Activated CD8-positive, alpha-beta memory T cell treated with anti-CD3 and anti-CD28 coated beads, Interleukin-2, amount 50 U/mL, for 4 hours (primary cell): ENCODE data around the gene TNIP3.
"Not testable (repeated sequence)": the region's sequence is repeated elsewhere in the genome, so short reads cannot be mapped to it uniquely, and the experiment has no call there.

ENCODE experiments used
- DNase-seq: peaks from one replicate; pipeline ENCODE4 v3.0.0-alpha.2; 2020

TNIP3 gene

GRCh38 chr4:121177246-121178137 is 13.4 kb upstream of the TNIP3 start:
- DNase-seq, result no peak

DNA sequence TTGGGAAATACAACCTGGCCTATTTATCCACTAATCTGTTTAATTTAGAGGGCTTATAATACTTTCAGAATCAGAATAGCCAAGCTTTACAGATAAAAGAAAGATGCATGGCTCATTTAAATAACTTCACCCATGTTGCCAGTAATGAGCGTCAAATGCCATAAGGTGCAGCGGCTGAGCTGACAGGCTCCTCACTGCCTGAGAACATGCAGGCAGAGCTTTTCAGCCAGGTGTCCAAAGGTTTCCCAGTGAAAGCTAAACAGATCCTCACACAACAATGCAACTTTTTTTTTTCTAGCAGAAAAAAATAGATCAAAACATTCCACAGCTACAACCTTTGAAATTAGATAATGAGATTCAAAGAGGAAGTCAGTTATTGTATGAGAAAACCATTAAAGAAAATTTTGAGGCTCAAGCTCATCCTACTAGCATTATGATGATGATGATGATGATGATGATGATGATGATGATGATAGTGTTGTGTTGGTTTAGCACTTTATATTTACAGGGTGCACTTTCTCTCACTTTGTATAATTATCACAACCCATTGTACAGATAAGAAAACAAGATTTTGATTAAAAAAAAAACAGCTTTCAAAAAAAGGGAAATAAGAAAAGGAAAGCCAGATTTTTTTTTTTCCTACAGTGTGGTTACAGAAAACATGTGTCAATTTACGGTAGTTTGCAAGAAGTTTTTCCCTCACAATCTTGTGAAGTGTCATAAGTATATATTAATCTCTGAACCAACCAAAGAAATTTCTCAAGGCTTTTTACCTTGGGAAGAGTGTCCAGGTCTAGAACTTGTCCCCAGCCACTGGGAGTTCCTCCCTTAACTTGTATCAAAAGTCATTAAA is 12.2 kb upstream of the TNIP3 start:
- no peak for DNase-seq

GRCh38 chr4:121171477-121171876 is 7.4 kb upstream of the TNIP3 start:
- DNase-seq, result not testable (repeated sequence)

DNA sequence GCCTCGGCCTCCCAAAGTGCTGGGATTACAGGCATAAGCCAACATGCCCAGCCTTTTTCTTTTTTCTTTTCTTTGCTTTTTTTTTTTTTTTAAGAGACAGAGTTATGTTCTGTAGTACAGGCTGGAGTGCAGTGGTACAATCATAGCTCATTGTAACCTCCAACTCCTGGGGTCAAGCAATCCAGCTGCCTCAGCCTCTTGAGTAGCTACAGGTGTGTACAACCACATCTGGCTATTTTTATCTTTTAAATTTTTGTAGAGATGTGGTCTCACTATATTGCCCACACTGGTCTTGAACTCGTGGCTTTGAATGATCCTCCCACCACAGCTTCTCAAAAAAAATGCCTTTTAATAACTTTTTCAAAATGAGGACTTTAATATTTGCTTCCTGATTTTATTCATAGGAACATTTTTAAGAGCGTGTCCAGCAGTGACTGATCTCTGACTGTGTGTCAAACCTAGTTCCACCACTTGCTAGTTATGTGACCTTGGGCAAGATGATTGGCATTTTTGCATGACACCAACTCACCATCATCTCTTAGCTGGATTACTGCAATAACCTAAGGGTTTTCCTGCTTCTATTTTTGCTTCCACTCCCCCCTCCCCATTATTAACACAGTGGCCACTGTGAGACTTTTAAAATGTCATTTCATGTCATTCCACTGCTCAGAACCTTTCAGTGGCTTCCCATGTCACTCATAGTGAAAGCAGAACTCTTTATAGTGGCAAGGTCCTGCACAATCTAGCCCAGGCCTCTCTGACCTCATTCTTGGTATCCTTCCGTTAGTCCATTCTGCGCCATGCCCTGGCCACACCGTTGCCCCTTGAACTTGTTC is 4.5 kb upstream of the TNIP3 start:
- DNase-seq, result no peak

DNA sequence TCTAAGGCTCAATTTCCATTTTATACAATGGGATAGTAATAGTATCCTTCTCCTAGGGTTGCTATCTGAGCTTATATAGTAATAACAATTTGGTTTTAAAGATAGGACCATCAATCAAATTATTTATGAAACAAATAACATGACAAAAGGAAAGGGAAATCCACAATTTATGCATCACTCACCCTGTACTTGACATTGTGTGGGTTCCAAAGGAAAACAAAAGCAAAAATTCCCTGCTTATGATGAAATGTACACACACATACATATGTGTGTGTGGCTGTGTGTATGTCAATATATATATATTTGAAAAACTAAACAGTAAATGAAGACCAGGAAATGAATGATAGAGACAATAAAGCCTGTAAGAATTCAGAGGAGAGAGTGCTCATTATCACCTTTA is 2.9 kb upstream of the TNIP3 start:
- no peak for DNase-seq

DNA sequence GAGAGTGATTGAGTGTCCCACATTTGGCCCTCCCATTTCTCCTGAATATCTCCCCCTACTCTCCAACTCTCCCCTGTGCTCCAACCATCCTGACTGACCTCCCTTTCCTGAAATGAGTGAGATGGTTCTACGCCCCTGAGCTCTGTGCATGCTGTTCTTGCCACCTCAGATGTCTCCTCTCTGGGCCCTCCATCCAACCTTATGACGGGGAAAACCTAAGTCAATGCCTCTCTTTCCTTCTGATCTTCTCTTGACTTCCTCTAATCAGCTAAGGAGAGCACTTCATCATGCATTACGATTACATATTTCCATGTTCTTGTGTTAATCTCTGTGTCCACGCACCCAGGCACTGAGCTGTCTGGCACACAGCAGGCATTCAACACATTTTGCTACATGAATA is 1.1 kb upstream of the TNIP3 start:
- DNase-seq, result no peak

DNA sequence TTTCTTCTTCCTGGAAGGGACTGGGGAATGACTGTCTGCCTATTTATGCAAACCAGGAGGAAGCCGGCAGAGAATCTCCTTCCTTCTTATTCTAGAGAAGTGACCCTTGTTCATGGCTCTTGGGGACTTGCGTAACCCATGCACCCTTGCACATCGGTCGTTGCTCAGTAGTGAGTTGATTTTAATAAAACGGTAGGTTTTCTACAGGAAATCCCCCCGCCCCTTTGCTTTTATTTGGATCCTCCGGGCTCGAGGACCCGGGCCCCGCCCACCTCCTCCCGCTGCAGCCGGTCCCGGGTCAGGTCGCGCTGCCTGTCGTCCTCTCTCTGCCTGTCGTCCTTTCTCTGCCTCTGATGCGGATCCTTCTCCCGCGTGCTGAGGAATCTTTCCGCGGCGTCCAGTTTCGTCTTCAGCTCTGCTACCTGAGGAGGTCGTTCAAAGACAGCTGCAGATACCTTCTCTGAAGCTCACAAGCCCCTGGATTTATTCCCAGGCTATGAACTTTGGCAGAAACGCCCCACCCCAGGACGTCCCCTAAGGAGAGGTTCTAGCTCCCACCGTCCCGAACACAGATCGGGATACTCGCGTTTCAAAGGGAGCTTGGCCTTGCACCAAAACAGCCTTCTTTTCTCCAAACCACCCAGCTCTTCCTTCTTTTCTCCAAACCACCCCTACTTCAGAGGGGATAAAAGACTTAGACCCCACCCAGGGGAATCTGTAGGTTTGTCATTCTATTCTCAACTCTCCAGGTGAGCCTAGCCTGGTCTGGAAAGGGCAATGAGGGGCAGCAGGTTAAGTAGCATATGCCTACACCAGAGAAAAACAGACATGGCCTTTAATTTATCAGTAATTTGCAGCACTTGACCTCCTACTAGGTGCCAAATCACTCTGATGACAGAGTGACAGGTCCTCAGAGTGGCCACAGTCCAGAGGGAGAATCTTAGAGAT is 7.0 kb downstream of the TNIP3 start:
- DNase-seq, result peak; percentile 29

DNA sequence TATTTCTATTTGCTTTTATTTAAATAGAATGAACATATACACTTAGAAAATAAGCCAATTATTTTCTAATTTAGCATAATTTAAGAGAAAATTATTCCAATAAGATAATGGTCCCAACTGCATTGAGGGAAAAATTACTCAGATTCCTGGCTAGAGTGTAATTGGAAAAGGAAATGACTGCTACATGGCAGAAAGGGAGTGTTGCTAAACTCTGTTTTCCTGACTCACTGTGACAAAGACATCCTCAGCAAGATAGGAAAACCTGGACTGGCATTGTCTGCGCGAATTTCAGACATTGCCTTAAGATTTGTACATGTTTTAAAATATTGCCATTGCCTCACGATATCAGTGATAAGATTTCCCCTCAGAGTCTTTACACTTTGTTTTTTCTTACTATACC is 8.2 kb downstream of the TNIP3 start:
- DNase-seq, result no peak

DNA sequence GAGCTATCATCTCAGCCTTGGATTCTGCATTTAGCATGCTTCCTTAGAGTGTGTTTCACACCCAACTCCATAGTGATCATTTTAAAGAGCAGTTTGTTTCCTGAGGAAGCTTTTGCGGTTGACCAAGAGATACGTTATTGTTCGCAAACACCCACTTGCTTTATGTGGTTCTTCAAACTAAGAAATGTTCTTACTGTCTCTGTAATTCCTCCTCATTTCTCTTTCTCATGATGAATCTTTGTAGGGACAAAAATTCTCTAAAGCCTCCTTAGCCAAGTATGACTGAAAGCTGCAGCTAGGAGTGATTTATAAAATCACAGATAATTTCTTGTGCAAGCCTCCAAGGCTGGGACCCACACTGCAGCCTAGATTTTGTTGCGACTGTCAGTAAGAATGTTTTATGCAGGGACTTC is 10.0 kb downstream of the TNIP3 start:
- no peak for DNase-seq

- no peak for DNase-seq
Observed at GRCh38 chr4:121151942-121152341, 12.2 kb downstream of the TNIP3 start.

DNA sequence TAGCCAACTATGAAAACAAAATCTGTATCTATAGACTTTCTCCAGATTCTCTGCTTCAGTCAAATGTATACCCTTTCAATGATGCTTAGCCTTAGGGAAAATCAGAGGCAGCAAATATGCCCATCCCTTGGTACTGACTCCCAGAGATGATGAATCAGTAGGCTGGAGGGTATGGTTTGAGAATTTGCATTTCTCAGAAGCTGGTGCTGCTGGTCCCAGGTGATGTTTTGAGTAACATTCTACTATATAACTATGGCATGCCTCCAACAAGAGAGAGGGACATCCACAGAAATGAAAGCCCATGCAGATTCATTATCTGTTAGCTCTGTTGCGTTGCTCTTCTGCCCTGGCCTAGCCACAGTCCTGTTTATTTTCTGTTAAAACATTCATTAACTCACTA is 13.6 kb downstream of the TNIP3 start:
- no peak for DNase-seq

GRCh38 chr4:121150003-121150402 is 14.1 kb downstream of the TNIP3 start:
- no peak for DNase-seq

DNA sequence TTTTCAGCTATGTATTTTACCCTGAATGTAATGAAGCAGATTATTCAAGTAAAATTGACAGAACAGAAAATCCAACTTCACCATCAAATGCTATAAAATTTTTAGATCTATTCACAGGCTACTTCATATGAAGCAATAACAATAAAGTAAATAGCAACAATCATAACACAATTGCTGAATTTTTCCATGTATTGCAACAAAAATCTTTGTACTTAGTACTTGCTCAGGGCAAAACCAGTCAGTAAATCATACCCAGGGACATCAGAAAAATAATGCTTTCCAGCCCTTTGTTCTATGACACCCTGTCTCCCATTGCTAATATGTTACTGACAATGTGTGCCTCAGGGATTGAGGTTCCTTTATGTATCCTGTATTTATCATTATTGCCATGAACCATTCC is 15.5 kb downstream of the TNIP3 start:
- no peak for DNase-seq

- DNase-seq, result no peak
Observed at GRCh38 chr4:121148000-121148399, 16.1 kb downstream of the TNIP3 start.

GRCh38 chr4:121146530-121146929 is 17.6 kb downstream of the TNIP3 start:
- no peak for DNase-seq

- DNase-seq, result no peak
Observed at GRCh38 chr4:121145430-121145829, 18.7 kb downstream of the TNIP3 start.

GRCh38 chr4:121144021-121144420 is 20.1 kb downstream of the TNIP3 start:
- DNase-seq, result no peak

GRCh38 chr4:121143131-121143530 is 21.0 kb downstream of the TNIP3 start:
- DNase-seq, result no peak

- no peak for DNase-seq
Observed at GRCh38 chr4:121140716-121141460, 23.2 kb downstream of the TNIP3 start.

DNA sequence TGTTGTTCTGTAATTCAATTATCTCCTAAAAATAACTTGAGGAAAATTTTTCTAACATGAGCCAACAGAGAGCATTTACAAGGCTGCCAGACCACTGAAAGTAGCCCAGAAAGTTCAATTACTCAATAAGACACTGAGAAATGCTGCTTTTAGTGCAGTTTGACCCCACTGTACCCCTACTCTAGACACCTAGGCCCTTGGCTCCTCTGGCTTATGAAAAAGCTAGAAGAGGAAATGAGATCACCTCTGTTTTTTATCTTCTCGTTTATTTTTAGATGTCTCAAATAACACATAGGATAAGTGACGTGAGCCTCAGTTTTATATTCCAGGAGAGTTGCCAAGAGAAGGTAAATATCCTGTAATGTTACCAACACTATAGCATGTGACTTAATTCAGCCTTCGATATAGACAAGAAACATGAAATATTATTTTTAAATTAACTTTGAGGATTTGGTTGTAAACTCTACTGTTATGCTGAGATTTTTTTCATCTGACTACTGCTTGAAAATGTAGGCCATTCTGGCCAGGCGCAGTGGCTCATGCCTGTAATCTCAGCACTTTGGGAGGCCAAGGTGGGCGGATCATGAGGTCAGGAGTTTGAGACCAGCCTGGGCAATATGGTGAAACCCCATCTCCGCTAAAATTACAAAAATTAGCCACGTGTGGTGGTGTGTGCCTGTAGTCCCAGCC is 24.4 kb downstream of the TNIP3 start:
- no peak for DNase-seq
